A549 treated with GW870086 at 1 μM for 4 hours (cell line): ENCODE data around the gene DEFB112. TPM values are rescaled to one million over a fixed set of nuclear protein-coding genes. Genes with fewer than 3 reads are reported as not detected.

Experiments used
- total RNA-seq: library from RNA; stranded (reverse); fragments of 200-300 nt; extraction: Qiagen RNA extraction; gene quantifications from 5 replicates; pipeline ENCODE4 v1.2.3, GENCODE V29; 2022; ENCODE audit warnings: low read depth

DEFB112 gene, protein sequence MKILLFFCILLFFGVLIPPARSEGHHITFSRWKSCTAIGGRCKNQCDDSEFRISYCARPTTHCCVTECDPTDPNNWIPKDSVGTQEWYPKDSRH
- not detected in 5 replicates for total RNA-seq

GRCh38 chr6:50049829-50050228, at the start of gene DEFB112:
DEFB112 (minus strand) TSS chr6:50049929; CDS start chr6:50049869, 60 bp downstream.

DNA sequence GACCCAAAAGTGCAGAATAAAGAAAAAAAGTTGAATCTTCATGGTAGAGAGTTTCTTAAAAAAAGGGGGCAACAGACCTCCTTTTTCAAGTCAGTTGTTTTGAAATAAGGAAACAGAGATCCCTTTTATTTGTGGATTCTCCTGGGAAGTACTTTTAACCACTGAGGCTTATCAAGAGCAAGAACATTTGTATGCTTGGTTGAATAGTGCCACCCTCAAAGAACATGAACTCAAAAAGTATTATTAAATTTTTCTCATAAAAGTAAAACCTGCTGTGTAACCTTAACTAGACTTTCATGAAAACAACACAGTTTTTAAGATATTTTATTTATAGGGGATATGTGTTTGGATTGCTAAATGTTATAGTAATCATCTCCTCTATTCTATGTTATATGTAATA, 27.8 kb downstream of the DEFB112 start, which contains the start of gene DEFB110:
TSS of gene DEFB110 (minus strand) at position 101 of the 400 bp plus-strand sequence. CDS start at position 42, 59 bp downstream.

Other genes starting within 250 kb of the DEFB112 start
- gene CRISP1, start 183.4 kb downstream of the DEFB112 start, total RNA-seq = not detected in 5 replicates
- gene DEFB114, start 85.8 kb downstream of the DEFB112 start, total RNA-seq = not detected in 5 replicates
- gene DEFB113, start 80.3 kb downstream of the DEFB112 start, total RNA-seq = not detected in 5 replicates
- gene DEFB110, start 27.9 kb downstream of the DEFB112 start, total RNA-seq = not detected in 5 replicates